ENCODE results near the gene CCDC190.
"Not testable (repeated sequence)": the region's sequence is repeated elsewhere in the genome, so short reads cannot be mapped to it uniquely, and the experiment has no call there.

Gene CCDC190

DNA sequence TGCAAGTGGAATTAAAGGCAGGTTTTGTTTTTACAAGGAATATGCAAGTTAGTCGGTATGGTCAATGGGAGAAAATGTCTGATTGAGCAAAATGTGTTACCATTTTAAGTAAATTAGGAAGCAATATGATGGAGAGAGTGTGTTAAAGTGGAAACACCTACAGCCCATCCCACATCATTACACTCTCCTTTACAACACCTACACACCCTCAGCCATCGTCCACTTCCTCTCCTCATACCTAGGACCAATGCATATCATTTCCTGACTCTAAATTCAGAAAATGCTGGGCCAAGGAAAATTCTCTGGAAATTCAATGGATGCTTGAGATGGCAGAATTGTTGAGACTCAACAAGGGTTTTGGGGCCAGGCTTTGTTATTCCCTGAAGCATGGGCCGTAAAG lies 16.4 kb upstream of the CCDC190 start:
- DNase-seq (ENCODE audit: low read depth) = no peak

DNA sequence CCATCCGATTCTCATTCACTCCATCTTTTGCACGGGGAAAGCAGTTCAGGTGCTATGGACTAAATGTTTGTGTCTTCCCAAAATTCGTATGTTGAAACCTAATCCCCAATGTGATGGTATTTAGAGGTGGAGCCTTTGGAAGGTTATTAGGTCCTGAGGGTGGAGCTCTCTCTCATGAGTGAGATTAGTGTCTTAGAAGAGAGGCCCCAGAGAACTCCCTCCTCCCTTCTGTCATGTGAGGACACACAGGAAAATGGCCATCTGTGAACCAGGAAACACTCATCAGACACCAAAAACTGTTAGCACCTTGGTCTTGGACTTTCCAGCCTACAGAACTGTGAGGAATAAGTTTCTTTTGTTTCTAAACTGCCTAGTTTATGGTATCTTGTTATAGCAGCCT lies 15.8 kb upstream of the CCDC190 start:
- DNase-seq (ENCODE audit: low read depth) = no peak

DNA sequence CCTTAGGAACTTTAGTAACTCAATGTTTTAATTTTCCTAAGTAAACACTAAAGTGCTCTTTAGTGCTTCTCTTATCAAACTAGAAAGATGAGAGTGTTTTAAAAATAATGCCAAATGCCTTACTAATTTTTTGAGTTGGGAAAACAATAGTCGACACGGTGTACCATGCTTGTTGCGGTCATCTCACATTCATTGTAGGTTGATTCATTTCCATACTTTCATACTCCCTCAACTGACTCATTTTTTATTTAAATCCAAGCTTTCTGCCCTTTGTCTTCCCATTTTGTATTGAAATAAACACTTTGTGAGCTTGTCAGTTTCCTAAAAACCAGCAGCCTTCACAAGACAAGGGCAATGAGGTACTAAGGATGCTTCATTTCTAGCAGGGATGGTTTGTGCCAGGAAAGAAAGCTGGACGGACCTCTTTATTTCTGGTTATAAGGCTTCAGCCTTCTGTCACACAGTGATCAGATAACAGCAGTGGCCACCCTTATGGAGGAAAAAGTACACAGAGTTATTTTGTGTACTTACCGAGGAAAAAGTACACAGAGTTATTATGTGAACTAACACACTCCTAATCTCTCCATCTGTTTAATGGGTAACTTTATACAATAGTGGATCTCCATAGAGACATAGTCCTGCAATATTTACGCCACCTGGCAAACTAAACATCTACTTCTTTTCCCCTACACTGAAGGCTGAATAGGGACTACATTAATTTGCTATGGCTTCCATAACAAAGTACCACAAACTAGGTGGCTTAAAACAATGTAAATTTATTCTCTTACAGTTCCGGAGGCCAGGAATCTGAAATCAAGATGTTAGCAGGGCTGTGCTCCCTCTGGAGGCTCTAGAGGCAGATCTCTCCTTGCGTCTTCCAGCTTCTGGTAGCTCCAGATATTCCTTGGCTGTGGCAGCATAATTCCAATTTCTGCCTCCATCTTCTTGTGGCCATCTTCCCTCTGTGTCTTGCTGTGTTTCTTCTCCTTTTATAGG lies 13.0 kb upstream of the CCDC190 start:
- DNase-seq (ENCODE audit: low read depth) = peak; percentile 69

GRCh38 chr1:162872981-162873380 lies 12.0 kb upstream of the CCDC190 start:
- no peak for DNase-seq (ENCODE audit: low read depth)

GRCh38 chr1:162871417-162871816 lies 10.4 kb upstream of the CCDC190 start:
- DNase-seq (ENCODE audit: low read depth) = not testable (repeated sequence)

GRCh38 chr1:162868972-162869371 lies 8.0 kb upstream of the CCDC190 start:
- no peak for DNase-seq (ENCODE audit: low read depth)

GRCh38 chr1:162861625-162862024 lies 650 bp upstream of the CCDC190 start:
- DNase-seq (ENCODE audit: low read depth) = no peak

GRCh38 chr1:162859191-162859590 lies 1.8 kb downstream of the CCDC190 start:
- DNase-seq (ENCODE audit: low read depth) = no peak

GRCh38 chr1:162857850-162858249 lies 3.1 kb downstream of the CCDC190 start:
- peak; percentile 49 for DNase-seq (ENCODE audit: low read depth)

DNA sequence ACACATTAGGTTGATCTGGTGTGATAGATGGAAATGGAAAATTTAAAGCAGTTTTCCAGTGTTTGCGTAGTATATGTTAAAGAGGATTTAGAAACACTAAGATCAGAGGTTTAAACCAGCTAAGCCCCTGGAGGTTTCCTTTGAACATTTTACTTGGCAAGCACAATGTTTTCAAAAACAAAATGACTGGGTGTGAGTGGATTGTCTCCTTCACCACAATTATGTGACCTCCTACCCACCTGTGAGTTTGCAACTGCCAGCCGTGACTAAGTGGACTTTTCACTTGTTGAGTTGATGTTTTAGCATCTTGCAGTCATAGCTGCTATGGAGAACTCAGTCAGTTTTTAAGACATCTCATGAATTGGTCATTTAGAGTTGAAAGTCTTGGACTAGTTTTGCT lies 4.7 kb downstream of the CCDC190 start:
- peak; percentile 91 for DNase-seq (ENCODE audit: low read depth)

GRCh38 chr1:162855461-162856150 lies 5.4 kb downstream of the CCDC190 start:
- peak; percentile 69 for DNase-seq (ENCODE audit: low read depth)

DNA sequence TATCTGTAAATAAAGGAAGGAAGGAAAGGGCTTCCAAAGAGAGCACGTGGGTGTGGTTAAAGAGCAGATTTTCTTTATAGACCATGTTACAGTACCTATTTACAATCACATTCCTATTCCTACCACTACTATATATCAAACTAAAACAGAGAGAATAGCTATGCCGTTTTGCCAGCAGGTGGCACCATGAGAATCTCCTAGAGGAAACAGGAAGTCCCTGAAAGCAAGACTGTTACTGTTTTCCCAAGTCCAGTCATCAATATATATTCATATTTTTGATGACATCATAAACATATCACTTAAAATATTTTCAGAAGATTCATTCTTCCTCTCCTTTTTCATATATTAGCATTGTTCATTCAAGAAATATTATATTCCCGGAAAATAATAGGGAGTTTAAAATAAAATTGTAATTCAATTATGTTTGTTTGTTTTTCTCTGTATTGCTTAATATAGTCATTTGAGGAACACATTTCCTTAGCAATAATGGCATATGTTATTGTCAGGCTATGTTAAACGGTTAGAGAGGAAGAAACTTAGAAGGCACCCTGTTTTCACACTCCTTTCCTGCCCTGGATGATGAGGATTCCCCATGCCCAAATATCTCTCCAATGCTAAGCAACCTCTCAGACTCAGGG lies 6.6 kb downstream of the CCDC190 start:
- DNase-seq (ENCODE audit: low read depth) = peak; percentile 75

GRCh38 chr1:162851341-162851740 lies 9.6 kb downstream of the CCDC190 start:
- no peak for DNase-seq (ENCODE audit: low read depth)

- peak; percentile 32 for DNase-seq (ENCODE audit: low read depth)
These were observed 11.3 kb downstream of the CCDC190 start for GRCh38 chr1:162849711-162850110.

DNA sequence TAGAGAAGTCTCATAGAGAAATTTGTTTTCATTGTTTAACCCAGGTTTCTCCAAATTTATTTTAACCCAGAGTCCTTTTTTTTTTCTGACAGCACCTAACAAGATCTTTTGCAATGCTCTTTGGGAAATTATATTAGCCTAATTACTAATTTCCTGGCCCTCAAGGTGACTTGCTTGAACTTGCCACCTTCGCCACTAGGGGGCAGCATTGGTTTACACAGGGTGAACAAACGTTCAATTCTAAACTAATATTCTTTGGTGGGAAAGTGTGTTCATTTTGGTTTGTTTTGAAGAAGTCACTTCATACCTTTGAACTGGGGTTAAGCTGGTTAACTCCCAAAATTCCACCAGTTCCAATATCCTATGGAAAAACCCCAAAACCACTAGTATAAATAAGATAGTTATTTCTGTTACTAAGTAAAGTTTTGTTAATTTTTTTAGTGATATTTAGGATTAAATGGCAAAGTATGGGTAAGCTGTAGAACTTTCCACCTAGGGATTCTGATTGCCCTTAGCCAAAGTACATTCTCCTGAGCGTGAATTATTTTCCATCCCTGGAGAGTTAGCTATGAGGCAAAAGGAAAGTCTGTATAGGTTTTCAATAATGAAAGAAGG lies 13.0 kb downstream of the CCDC190 start:
- DNase-seq (ENCODE audit: low read depth) = peak; percentile 63

- peak; percentile 85 for DNase-seq (ENCODE audit: low read depth)
These were observed 14.4 kb downstream of the CCDC190 start for GRCh38 chr1:162846256-162847212.

GRCh38 chr1:162844153-162844552 lies 16.8 kb downstream of the CCDC190 start:
- no peak for DNase-seq (ENCODE audit: low read depth)

DNA sequence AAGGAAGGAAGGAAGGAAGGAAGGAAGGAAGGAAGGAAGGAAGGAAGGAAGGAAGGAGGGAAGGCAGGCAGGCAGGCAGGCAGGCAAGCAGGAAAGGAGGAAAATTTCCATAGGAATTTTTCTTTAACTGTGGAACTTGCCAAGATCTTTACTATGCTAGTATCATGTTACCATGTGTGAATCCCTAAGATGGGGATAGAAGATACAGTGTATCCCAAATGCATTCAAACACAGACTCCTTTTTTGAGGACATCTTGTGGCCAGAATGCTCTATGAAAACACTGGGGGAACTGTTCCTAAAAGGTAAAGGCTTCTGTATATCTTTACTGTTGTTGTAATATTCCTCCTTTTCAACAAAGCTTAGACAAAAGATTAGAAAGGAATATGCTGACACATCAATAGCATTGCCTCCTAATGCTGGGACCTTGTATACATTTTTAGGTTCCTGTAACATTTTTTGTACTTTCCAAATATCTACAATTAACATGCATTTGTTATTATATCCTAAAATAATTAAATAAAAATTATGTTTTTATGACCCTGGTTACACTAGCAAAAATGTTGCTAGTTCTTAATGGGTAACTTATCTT lies 20.6 kb downstream of the CCDC190 start:
- no peak for DNase-seq (ENCODE audit: low read depth)

- DNase-seq (ENCODE audit: low read depth) = no peak
These were observed 22.1 kb downstream of the CCDC190 start for GRCh38 chr1:162838863-162839262.

DNA sequence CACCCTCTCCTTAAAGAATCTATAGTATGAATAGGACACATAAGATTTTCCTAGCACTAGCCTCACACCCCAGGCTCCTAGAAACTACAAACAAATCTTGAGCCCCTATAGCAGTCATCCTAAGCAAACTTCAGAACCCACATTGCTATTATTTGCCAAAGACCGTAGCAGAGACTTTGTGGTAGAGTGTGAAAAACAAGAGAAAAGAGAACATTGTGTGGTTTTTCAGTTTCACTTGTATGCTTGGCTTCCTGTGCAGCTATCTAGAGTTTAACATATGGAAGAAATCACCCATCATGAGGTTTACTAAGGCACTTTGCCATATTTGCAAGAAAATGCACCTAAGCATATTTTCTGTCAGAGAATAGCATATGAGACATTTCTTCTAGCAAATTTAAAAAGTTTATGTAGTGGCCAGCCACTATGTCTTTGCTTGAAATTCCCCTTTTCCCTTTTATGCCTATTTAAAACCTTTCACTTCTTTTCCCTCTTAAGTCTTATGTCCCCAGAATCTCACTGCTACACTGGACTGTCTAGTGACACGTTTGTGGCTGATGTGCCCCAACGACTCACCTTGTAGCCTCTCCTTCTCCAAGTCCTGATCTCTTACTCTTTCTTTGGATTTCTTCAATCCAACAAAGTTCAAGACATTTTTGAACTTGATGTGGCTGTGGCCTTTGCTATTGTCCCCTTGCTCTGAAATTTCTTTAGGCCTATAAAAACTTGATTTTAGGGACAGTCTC lies 25.6 kb downstream of the CCDC190 start:
- peak; percentile 24 for DNase-seq (ENCODE audit: low read depth)
